Stimulated activated CD8-positive, alpha-beta memory T cell treated with anti-CD3 and anti-CD28 coated beads, Interleukin-7, amount 100 ng/mL, for 4 hours (primary cell): Measurements from ENCODE around the gene PCBP2.
"Not testable (repeated sequence)": the region's sequence is repeated elsewhere in the genome, so short reads cannot be mapped to it uniquely, and the experiment has no call there.

Source experiments
- DNase-seq, 2 donors: peaks; one replicate each; pipeline ENCODE4 v3.0.0-alpha.2; 2020; ENCODE audit warnings: low read depth in 2 of 2

The PCBP2 gene

DNA sequence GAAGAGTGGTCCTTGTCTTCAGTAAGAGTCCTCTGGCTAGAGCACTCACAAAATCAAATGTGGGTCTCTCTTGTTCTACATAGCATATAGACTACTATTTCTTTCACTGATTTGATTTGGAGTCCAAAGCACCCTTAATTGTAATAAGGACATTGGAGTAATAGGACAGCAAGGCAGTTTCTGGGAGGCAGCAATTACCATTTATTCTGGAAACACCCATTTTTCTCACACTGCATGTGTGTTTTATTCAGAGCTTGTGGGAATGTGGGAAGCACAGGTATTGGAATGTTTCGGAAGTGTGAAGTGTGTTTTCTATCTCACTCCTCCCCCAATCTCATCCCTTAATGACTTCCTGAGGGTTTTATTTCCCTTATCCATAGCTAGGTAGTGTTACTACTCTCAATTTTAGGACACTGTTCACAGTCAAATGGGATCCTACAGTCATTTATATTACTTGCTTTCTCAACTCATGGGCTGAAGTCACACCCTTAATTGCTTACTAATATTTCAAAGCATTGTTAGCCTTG, 20.2 kb downstream of the PCBP2 start:
- no peak for DNase-seq

DNA sequence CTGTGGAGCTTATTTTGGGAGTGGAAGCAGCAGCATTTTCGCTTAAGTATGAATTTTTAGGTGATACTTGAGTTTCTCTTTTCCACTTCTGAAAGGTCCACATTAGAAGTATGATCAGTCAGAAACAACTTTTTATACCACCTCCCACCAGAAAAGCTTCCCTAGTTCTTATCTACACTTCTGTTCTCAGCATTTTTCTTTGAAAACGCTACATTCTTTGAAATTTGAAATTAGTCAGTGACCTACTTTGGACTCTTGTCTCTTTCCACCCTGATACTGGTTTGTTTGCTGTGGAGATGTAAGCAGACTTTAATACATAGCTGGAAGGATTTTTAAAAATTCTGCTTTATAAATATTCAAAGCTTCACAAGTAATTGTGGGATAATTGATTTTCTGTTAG, 22.2 kb downstream of the PCBP2 start:
- DNase-seq: no peak

- no peak for DNase-seq
Observed at GRCh38 chr12:53474819-53475218, 22.9 kb downstream of the PCBP2 start.

DNA sequence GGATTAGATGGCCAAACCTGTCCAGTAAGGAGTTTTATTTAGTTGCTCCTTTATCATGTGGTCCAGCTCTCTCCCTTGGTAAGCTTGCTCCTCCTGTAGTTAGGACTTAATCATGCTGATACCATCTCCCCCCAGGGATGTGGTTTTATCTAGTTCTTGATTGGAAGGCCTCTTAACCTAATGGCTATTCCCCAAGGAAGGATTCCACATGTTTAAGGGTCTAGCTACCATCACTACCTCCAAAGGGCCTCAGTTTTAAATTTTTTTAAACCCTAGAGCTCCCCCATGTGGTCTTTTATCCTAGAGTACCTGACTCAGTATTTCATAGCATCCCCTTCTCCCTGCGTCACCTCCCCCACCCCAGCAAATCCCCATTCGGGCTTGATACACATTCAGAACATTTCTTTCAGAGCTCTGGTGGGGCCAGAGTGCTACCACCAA, 24.9 kb downstream of the PCBP2 start:
- DNase-seq: no peak

DNA sequence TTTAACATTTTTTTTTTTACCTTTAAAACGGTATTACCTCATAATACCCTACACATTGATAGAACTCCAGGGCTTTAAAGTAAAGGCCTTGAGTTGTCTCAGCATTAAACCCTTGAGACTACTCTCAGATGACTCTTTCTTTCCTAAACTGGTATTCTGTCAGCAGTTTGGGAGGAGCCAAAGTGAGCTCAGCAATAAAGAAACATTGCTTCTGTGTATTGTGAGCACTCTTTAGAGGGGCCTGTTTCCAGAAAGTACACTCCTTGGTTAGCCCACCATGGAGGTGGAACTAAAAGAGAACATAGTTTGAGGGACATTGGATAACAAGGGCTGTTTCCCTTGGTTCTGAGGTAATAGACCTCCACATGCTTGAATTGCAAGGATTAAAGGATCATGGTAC, 27.0 kb downstream of the PCBP2 start:
- no peak for DNase-seq

- no peak for DNase-seq
Observed at GRCh38 chr12:53479331-53479730, 27.4 kb downstream of the PCBP2 start.

DNA sequence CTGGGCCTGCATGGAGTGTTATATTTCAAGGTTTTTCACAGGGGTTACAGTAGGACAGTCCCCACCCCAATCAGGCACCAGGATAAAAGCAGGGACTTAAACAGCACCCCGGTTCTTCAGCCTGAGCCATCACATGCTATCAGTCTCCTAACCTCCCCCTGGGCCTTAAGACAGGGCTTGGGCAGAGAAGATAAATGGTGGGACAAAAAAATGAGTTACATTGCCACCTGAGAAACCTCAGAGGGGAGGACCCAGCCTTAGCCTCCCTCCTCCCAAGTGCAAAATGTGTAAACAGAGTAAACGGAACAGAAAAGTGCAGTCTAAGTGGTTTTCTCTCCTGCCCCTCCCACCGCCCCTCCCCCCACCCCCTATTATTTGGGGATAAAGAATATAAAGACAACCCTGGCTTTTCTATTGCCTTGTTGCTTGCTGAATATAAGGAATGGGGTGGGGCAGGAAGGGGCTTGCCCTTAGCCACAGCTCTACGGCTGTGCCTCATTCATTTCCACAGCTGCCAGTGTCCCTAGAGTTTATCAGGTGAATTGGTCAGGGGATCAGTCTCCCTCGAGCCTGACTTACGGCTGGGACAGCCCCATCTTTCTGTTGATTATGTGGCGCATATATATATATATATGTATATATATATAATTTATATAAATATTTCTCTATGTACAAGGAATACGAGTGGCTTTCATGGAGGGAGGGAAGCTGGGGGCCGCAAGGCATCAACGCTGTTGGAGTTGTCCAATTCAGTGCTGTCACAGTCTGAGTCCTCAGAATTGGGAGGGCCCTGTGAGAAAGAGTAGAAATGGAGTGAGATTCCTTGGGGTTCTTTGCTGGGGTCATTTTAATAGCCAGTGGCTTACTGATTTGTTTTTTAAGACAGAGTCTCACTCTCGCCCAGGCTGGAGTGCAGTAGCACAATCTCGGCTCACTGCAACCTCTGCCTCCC, 28.9 kb downstream of the PCBP2 start:
- no peak for DNase-seq

- DNase-seq: not testable (repeated sequence)
Observed at GRCh38 chr12:53481458-53481857, 29.6 kb downstream of the PCBP2 start.

DNA sequence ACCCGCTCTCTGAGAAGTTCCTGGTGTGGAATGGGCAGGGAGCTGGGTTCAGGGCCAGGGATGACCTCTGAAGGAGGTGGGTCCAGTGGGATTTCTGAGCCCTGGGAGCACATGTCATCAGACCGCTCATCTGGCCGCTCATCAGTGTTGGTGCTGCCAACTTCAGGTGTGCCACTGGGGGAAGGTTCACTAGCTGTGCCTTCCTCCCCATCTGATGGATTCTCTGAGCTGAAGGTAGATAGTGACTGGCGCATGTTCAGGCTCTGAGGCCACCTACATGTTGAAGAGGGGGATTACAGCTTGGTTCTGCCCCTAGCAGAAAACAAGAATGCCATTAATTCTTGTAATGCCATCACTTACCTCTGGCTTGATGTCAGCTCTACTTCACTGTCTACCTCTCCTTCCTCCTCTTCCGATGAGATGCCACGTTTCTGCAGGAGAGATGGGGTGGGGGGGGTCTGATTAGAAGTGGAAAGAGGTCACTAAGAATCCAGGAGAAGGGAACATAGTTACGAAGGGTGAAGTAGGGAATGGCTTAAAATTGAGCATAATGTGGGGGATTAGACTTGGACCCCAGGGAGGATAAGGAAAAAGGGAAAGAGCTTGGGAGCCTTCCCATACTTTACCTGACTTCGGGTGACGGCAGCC, 30.2 kb downstream of the PCBP2 start:
- no peak for DNase-seq

- no peak for DNase-seq
Observed at GRCh38 chr12:53482626-53483168, 30.8 kb downstream of the PCBP2 start.

DNA sequence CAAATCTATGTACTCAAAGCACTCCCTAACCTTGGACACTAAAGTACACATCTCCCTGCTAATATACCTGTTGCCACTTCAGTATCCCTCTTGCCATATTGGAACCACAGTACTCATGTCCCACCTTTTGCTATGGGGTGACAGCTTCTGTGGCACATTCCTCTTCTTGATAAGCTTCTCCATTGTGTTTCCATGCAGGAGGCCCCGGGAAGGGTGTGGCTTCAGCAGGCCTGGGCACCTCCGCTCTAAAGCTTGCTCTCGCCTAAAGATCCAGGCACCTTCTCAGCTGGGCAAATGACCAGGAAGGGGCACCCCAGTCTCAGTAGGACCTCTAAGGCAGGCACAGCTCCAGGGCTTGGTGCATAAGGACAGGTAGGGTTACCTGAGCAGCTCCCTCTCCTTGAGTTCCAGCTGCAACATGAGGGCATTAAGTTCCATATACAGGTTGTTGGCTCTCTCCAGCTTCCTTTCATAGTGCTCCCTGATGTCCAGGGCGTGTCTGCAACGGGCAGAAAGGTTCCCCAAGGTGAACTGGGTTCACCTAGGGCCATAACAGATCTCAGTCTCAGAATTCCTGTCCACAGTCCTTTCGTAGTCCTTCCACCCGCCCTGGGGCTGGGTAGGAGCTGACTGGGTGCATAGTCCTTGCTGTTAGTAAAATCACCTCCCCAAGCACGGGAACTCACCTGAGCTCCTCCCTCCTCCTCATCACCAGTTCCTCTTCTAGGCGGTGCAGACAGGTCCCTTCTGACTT, 31.5 kb downstream of the PCBP2 start:
- DNase-seq: no peak

GRCh38 chr12:53483979-53484377, 32.1 kb downstream of the PCBP2 start:
- no peak for DNase-seq

DNA sequence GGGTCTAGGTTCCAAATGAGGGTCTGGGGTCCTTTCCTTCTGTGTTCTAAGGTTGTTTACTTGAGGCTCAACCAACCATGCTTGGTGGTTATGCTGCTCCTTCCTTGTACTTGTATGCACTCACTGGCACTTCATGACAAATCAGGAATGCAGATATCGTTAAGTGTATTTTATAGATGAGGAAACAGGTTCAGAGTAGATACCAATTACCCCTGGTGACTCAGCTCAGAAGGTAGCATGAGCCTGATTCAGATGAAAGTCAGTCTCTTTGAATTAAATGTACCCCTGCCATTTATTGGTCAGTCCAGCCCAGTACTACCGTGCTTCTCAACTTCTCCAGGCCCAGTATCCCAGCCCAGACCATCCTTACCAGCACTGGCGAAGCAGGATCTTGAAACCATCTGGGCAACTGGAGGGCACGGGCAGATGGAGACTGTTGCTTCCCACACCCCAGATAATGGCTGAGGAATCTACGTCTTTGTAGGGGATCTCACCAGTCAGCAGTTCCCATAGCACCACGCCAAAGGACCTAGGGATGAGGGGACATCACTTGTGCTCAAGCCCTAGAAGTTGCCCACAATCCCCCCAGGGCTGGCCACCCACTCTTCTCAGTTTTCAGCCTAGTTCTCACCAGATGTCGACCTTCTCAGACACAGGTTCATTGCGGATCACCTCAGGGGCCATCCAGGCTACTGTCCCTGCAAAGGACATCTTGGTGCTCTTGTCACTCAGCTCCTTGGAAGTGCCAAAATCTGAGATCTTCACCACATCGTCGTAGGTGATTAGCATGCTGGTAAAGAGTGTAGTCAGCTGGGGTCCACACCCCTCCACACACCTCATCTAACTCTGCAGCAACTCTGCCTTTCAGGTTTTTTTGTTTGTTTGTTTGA, 33.0 kb downstream of the PCBP2 start:
- DNase-seq: no peak

DNA sequence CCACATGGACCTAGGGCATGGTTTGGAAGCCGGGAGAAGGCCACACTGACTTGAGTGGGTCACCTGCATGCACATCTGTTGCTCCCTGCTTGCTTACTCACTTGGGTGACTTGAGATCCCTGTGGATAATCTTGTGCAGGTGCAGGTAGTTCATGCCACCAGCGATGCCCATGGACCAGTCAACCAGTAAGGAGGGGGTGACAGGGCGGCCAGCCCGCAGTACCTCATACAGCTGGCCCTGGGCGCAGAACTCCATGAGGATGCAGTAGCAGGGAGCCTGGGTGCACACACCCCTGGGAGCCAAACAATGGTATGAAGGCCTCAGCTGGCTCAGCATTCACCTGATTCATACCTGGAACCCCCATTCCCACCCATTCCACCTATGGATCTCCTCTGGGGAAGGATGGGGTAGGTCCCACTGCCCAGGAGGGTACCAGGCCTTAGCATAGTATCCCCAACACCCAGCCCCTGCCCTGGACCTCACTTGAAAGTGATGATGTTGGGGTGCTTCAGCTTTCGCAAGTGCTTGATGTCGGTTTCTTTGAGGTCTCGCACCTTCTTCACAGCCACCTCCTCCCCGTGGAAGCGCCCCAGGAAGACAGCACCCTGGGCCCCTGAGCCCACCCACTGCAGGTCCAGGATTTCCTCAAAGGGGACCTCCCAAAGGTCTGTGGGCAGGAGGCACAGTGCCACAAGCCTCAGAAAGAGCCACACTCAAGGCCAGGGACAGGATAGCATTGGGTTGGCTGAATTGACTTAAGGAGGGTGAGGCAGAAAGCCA, 34.2 kb downstream of the PCBP2 start:
- no peak for DNase-seq

DNA sequence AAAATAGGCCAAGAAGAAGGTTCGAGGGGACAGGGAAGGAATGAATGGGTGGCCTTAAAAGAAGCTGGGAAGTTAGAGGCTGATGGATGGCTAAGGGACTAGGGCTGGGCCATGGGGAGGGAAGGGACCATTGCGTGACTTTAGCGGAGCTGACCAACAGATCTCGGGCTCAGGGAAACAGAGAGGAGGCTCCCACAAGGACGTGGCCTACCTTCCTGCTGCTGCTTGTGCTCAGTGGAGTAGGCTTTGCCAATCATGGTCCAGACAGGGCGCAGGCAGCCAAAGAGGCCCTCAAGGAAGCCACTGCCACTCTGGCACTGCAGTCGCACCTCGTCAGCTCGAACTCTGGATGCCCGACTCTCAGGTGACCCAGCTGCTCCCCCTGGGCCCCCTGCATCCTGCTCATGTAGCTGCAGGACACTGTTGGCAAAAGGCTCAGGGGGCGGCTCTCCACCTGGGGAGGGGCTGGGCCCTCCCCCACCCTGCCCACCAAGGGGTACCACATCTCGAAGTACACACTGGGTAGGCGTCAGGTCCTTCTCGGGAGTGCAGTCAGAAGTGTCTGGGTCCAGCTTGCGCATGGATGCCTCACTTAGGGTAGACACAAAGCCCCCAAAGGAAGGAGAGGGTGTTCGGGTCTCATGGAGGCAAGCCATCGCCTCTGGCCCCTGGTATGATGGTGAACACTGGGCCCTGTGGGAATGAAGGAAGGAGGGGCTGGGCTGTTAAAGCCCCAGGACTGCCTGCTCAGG, 35.0 kb downstream of the PCBP2 start:
- DNase-seq: no peak

DNA sequence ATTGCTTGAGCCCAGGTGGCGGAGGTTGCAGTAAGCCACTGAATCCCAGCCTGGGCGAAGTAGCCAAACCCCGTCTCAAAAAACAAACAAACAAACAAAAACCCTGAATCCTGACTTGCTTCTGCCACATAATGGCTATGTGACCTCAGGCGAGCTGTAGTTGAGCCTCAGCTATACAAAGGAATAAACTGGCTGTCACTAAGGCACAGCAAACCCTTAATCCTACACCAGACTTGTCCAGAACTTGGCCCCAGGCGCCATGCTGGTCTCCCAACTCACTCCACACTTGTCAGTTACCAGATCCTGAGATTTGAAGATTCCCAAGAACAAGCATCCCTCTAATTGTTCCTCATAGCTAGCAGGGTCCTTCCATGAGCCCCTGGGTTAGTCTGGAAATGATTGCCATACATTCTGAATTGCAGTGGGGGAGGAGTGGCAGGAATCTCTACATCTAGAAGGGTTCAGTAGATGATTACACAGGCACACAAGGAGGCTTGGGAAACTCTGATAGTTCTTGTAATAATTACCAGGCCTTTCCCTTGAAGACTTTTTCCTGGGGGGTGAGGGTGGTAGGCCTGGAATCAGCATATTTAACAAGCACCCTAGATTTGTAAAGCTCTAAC, 37.5 kb downstream of the PCBP2 start:
- no peak for DNase-seq

DNA sequence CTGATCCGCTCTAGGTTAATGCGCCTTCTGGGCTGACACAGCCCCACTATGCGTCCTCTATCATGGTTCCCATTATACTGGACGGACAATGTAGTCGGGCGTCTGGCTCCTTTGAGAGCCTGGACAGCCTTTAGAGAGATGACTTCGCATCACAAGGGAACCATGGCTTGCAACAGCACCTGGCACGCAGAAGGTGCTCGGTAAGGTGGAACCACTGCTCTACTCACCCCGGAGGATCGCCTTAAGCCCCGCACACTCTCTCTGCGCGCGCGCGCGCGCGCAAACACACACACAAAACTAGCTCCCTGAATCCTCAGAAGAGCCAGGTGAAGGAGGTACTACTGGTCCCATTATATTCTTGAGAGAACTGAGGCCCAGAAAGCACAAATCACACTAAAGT, 40.3 kb downstream of the PCBP2 start:
- no peak for DNase-seq

GRCh38 chr12:53492830-53493609, 41.1 kb downstream of the PCBP2 start:
- peak; percentile 67 to 80 for DNase-seq
